H1 (cell line): ENCODE data around the gene ODC1. TPM values are rescaled to one million over a fixed set of nuclear protein-coding genes. Genes with fewer than 3 reads are reported as not detected.

Experiments used
- CBX5 ChIP-seq: fragments of 300-800, 300-1000 bp; sonication (generic); IDR thresholded peaks from 2 replicates; pipeline ENCODE4 v1.7.1; 2016; ENCODE audit warnings: antibody characterized with exemption, low read length, low read depth
- CHD7 ChIP-seq: fragments of 300-600 bp; sonication (generic); IDR thresholded peaks from 2 replicates; pipeline ENCODE4 v1.7.1; 2012; ENCODE audit warnings: low read length, moderate library complexity, mild to moderate bottlenecking, inconsistent platforms; ENCODE audit not compliant: insufficient replicate concordance
- CREB1 ChIP-seq: IDR thresholded peaks from 2 replicates; pipeline ENCODE4 v1.6.1; 2012; ENCODE audit warnings: inconsistent platforms
- EZH2 ChIP-seq: fragments of 200-600 bp; sonication (generic); IDR thresholded peaks from 2 replicates; pipeline ENCODE4 v1.7.1; 2012; ENCODE audit warnings: low read depth, mild to moderate bottlenecking, moderate library complexity, low read length, inconsistent platforms; ENCODE audit not compliant: severe bottlenecking
- SRF ChIP-seq: IDR thresholded peaks from 2 replicates; pipeline ENCODE4 v1.6.1; 2011; ENCODE audit warnings: mild to moderate bottlenecking, low read depth, low read length, moderate library complexity
- SUZ12 ChIP-seq: fragments of 200-600 bp; sonication (generic); IDR thresholded peaks from 2 replicates; pipeline ENCODE4 v1.6.1; 2012; ENCODE audit warnings: mild to moderate bottlenecking, inconsistent platforms, low read length, moderate library complexity, mixed read lengths
- TAF7 ChIP-seq: optimal IDR thresholded peaks from 2 replicates; pipeline ENCODE3; 2011; ENCODE audit warnings: low read depth, mild to moderate bottlenecking, inconsistent platforms, low read length, moderate library complexity, borderline replicate concordance
- TBP ChIP-seq: IDR thresholded peaks from 2 replicates; pipeline ENCODE4 v1.6.1; 2011; ENCODE audit warnings: low read depth, low read length, improper control_type of control experiment
- polyA plus RNA-seq, 7 experiments: library from polyadenylated mRNA; depleted of rRNA in 3 of 7; stranded (reverse) in 5 of 7; unstranded in 2 of 7; fragments of >200 nt in 5 of 7; fragments of 200-250 nt in 2 of 7; gene quantifications; 1 replicate in 5 of 7; 2 replicates in 1 of 7; 4 replicates in 1 of 7; pipeline versions ENCODE4 v1.2.1 to v1.2.3, GENCODE V29; 2011 to 2013; ENCODE audit warnings: missing spikeins in 2 of 7, mixed read lengths in 2 of 7
- total RNA-seq: library from RNA; stranded (reverse); fragmentation: NEBNext Ultra II Directional; extraction: Animal tissue kit (Norgen Biotek cat#: 25700); gene quantifications from 2 replicates; pipeline ENCODE4 v1.2.1, GENCODE V29; 2021

ODC1 gene
- total and polyA plus RNA-seq, 2 of the 8 experiments (the other 6 are each of a cell fraction or from before 2014, with no cell fraction given) = 57.2 to 76.7 TPM

GRCh38 chr2:10495311-10495987, 47.3 kb upstream of the ODC1 start (continued):
- TF ChIP-seq CHD7 = no peak
- TF ChIP-seq CREB1 = no peak
- no peak for TF ChIP-seq SUZ12
- TF ChIP-seq TBP = no peak
- no peak for TF ChIP-seq SRF
- no peak for TF ChIP-seq TAF7
- TF ChIP-seq CBX5 = no peak
- TF ChIP-seq EZH2 = no peak
